Adrenal gland (tissue), 5 donors: Measurements from ENCODE around the gene SIM1.

Source experiments
- CTCF ChIP-seq, 6 experiments: fragments of 450-650 bp in 4 of 6; fragments of 200-600 bp in 2 of 6; sonication (generic) in 1 of 6; IDR thresholded peaks; 1 replicate in 5 of 6; 2 replicates in 1 of 6; pipeline versions ENCODE4 v1.5.1 to v1.8.0; 2016 to 2021; ENCODE audit warnings: antibody characterized with exemption in 6 of 6, mild to moderate bottlenecking in 2 of 6, moderate library complexity in 1 of 6
- POLR2A ChIP-seq, 2 donors: fragments of 450-650 bp; IDR thresholded peaks; one replicate each; pipeline ENCODE4 v1.6.1; 2017; ENCODE audit warnings: antibody characterized with exemption in 2 of 2, mild to moderate bottlenecking in 2 of 2, moderate library complexity in 1 of 2
- donor health status: DM: no; HTN: no; CAD: no.

GRCh38 chr6:100353276-100354015 is 111.3 kb downstream of the SIM1 start:
- TF ChIP-seq CTCF (IDR thresholded peaks at IDR 0.05) (no peak), POLR2A (IDR thresholded peaks at IDR 0.05) (no peak)
